Neural progenitor cell (in vitro differentiated cells): ENCODE data around the gene NEO1.

Experiments
- CTCF ChIP-seq: fragments of 200-600 bp; sonication (generic); IDR thresholded peaks from 2 replicates; pipeline ENCODE4 v1.5.1; 2017; ENCODE audit warnings: antibody characterized with exemption, mild to moderate bottlenecking
- EZH2 ChIP-seq: fragments of 200-600 bp; sonication (generic); IDR thresholded peaks from 2 replicates; pipeline ENCODE4 v1.6.1; 2017; ENCODE audit warnings: antibody characterized with exemption, mild to moderate bottlenecking, moderate library complexity

DNA sequence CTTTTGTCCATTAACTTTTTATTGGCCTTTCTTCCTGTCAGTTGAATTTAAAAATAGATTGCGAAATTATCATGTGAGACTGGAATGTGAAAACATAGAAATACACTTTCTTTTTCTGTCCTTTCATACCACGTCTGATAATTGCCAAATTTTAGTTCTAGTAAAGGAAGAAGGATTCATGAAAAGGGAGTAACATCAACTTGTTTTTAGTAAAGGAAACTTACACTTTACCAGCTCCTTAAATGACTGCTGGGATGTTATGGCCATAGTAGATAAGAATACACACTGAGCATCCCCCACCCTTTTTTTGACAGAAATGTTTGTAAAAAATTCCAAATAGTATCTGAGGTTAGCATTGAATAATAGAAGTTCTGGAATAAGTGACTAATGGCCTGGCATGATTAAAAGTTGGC lies 137.9 kb downstream of the NEO1 start:
- TF ChIP-seq CTCF (no peak), EZH2 (no peak)
